GM10847 (cell line): Measurements from ENCODE around the gene C5orf34.
A peak's percentile ranks its signal among the peaks of the same experiment; 100 is the strongest.

ENCODE experiments used
- POLR2A ChIP-seq: IDR thresholded peaks from 2 replicates; pipeline ENCODE4 v1.6.1; 2011; ENCODE audit not compliant: insufficient read length; ENCODE audit errors: extremely low read depth

The C5orf34 gene

DNA sequence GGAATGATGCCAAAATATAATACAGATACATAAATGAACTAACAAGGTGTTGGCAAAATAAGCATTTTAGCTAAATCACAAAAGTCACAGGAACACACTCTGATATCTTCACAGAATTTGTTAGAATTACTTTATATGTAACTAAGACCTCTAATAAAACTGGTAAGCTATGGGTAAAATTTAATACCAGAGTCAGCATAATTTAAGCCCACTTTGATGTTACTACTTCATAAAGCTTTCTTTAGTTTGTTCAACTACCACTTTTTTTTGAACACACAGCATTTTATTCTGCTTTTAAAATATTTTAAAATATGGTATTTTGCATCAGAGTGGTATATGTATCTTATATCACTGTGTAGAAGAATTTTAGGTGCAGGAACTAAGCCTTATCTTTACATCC is 22.0 kb upstream of the C5orf34 start:
- TF ChIP-seq POLR2A = no peak

DNA sequence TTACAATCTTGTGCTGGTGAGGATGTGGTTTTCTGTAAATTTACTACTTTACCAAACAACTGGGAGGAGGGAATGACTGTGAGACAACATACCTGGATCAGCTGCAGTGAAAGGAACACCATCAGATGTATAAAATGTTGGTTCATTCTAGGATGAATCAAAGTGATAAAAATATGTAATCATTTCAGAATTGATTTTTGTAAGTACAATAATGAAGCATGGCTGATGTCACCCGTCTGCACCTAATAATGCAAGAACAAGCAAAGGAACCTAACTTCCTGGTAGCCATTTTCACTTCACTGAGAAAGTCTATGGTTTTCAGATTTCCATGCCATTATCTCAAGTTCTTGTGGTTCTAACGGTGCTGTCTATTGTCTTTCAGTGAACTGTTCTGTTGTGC is 18.7 kb upstream of the C5orf34 start:
- no peak for TF ChIP-seq POLR2A

DNA sequence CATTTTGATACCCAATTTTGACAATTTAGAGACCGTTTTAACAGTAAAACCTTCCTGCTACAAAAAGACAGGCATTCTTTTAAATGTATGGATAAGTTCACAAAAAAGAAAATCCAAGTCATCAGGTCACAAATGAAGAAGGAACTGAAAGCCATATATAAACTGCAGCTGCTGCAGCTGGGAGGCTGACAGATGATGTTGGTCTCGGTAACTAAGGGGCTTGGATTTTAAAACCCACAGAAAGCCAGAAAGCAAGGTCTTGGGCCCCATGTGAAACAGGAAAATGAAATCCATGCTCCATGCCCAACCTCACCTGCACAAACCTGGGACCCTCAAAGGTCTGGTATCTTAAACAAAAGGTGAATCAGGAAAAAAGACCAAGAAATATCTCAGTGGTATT is 15.7 kb upstream of the C5orf34 start:
- no peak for TF ChIP-seq POLR2A

DNA sequence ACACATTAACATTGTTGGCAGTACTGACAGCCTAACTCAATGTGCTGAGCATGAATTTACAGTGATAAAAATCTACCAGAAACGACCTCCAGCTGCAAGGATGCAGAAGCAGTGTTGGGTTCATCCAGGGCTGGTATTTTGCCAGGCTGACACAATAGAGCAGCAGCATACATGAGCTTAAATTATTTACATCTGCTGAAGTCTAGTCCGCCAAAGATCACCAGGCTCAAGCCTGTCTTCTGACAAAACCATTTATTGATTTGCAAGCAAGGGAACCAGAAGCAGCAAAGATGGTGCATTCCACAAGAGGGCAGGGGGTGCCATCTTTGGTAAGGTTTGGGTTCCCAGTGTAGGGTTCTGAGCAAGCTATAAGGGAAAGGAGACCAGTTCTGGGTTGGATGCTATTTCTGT is 8.7 kb upstream of the C5orf34 start:
- TF ChIP-seq POLR2A = no peak

DNA sequence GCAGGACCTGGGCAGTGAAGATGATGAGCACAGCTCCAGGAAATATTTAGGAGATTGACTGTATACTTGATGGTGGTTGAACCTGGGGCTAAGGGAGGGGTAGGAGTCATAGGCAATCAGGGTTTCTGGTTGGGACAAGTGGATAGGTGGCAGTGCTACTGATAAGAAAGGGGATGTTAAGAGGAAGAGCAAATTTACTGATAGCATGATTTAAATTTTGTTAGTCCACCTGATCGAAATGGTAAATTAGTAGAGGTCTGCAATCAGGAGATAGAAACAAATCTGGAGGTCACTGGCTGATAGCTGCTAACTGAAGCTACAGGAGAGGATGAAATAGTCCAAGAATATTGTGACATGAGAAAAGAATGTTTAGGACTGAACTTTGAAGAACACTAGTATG is 5.7 kb upstream of the C5orf34 start:
- TF ChIP-seq POLR2A = no peak

DNA sequence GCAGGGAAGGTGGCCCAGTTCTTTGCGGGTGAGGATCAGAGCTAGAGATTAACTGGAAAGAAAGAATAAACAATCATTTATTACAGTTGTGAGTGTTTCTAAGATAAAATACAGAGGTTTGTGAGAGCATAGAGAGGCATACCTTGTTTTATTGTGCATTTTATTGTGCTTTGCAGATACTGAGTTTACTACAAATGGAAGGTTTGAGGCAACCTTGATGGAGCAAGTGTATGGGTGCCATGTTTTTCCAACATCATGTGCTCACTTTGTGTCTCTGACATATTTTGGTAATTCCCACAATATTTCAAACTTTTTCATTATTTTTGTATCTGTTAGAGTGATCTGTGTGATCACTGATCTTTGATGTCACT is 715 bp upstream of the C5orf34 start:
- TF ChIP-seq POLR2A = no peak

DNA sequence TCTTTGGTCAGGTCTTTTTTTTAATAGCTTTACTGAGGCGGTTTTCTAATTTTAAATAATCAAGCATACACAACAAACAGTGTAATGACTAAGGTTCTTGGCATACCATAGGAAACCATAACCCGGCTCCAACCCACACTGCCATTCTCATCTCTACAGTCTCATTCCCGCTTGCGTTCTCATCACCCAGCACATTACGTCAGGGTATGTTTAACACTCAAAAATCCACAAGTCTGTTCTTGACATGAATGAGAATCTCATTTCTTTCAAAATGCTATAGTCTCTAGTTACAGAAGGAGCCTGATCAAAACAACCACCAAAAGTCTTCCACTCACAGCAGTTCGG is 505 bp downstream of the C5orf34 start:
- TF ChIP-seq POLR2A = no peak

DNA sequence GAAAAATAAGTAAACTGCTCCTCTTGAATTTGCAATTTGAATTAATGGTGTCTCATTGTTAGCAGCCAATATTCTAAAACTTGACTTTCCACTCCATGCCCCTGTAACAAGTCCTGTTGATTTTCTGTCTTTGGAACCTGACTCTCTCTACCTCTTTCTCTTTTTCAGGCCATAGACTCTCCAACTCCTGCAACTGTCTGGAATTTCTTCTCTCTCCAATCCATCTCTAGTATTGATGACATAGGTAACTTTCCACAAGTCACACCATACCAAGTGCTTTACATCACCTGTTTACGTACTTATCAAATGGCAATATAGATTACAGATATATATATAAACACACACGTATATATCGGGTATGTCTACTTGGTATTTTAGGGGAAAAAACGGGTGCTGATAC is 923 bp downstream of the C5orf34 start:
- no peak for TF ChIP-seq POLR2A

DNA sequence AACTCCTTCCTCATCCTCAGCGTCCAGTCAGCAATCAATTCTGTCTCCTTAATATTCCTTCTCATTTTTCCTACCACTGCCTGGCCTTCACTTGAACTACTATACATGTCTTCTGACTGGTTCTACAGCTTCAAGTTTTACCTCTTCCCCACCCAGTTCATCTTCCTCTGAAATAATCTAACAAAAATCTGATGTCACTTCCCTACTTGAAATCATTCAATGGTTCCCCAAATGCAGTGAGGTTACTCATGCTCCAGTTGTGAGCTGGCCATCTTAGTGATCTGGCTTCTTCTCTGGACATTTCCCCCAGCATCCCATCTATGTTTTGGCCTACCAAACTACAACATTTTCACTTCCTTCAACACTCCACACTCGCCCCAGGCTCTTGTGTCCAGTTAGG is 16.4 kb downstream of the C5orf34 start:
- no peak for TF ChIP-seq POLR2A

DNA sequence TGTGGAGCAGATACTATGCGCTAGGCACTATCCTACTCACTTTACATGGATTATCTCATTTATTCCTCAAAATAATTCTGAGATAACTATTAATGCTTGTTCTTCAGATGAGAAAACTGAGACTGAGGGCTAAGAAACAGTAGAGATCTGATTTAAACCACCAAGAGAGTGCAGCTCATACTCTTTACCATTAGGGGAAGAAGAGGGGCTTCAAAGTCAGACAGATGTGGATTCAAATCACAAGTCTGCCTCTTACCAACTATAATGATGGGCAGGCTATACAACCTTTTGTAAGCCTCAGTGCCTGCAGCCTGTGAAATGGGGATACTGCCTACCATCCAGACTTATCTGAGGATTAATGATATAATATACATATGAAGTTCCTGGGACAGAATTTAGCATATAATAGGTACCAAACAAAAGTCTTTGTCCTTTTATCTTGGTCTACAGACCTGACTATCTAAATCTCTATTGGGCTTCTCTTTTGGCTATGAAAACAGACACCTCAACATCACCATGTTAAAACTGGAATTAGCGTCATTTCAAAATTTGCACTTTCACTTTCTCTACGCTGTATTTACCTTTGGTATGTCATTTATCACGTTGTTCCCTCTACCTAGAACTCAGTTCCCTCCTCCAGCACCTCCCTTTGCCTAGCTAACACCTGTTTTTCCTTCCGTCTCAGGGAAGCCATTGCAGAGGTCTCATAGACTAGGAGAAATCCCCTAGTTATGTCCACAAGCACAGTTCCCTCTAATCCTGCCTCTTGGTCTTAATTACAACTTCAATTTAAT is 17.4 kb downstream of the C5orf34 start:
- no peak for TF ChIP-seq POLR2A

DNA sequence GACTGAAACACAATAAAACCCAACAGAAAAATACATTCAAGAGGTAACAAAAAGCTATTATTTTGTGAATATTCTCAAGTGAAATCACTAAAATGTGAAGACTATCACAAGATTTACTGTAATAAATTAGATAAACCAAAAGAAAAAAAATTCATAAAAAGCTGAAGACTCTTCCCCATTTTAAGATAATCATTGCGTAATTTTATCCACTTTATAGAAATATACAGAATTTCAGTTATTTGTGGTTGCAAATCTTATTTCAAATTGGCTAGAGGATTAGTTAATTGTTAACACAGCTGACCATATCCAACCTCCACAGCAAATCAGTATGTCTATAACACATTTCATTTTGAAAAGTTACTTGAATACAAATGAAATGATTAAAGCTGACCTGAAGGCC is 23.6 kb downstream of the C5orf34 start:
- no peak for TF ChIP-seq POLR2A

DNA sequence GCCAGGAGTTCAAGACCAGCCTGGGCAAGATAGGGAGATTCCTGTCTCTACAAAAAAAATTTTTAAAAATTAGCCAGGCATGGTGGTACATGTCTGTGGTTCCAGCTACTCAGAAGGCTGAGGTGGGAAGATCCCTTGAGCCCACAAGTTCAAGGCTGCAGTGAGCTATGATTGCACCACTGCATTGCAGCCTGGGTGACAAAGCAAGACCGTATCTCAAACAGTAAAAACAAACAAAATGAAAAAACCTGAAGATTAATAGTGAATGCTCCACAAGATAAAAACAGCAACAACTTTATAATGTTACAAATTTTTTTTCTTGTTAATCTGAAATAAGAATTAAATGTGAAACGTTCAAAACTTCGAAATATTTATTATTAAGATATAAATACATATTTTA is 28.6 kb downstream of the C5orf34 start:
- TF ChIP-seq POLR2A = no peak

DNA sequence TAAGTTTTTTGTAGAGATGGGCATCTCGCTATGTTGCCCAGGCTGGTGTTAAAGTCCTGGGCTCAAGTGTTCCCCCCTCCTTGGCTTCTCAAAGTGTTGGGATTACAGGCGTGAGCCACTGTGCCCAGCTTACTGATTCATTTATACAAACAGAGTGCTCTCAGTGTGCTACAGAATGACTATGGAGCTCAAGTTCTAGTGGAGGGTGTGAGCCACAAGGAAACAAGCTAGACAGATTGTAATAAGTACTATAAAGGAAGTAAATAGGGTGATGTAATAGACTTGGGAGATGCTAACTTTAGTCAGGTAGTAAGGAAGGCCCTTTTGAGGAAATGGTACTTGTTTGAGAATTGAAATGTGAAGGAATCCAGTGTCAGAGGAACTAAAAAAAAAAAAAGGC is 29.5 kb downstream of the C5orf34 start:
- TF ChIP-seq POLR2A = no peak

DNA sequence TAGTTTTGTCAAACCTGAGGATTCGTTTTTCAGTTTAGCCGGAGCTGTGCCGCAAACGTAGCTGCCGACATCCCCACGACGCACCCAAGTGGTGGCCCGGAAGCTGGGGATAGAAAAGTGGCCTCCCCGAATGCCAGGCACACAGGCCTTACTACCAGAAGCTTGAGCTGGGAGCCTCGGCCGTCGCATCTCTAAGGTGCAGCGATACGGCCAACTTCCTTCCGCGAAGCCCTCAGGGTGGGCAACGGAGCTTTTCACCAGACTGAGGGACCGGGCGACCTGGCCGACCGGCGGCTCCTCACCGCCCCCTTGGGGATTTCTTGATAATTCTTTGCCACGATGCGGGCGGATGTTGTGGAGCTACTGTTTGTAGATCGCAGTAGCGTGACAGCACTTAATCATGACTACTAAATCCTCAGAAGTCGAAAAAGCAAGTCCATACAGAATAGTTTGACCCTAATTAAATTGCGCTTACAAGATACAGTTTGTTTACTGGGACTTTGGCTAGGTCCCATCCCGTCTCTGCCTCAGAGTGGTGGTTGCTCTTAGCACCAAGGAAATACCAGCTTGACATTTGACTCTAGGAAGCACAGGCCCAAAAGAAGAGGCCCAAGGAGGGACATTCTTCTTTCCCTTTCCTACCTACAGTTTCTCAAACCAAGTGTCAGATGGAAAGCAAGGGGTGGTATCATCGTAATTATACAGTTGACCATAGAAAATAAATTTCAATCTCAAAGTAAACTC is 30.7 kb downstream of the C5orf34 start:
- TF ChIP-seq POLR2A = no peak

DNA sequence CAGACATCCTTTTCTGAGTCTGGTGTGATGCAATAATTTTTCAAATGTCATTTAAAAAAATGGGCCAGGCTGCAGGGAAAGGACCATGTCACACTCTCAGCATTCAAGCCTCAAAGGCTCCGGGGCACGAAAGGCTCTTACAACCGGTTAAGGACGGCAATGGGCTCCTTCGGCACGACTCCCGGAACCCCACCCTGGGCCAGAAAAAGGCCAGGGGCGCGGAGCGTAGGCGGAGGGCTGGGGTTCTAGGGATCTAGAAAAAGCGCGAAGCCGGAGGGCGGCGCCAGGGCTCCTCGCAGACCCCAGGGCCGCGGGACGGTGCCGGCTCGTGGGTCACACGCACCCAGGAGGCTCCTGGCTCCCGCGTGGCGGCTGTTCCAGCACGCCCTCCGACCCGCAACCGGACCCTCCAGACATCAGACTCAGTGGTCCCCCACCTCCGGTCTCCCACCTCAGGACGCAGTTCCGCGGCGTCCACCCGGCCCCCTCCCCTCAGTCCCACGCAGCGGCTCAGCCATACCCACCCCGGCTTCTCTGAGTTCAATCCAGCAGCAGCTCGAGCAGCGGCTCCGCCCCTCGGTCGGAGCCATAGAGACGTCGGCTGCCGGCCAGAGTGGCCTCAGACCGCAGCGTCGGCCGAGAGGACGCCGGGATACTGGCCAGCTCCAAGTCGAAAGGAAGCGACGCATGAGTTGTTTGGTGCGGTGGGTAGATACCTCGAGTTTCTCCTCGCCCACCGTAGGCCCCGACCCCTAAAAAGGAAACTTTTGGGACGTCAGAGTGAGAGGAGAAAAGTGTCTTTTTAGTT is 31.4 kb downstream of the C5orf34 start, which contains the start of gene TMEM267:
TSS of gene TMEM267 (minus strand) at position 568 of the 808 bp plus-strand sequence. CDS start 29,896 bp downstream, outside the sequence.
- TF ChIP-seq POLR2A = peak; percentile 62
